Sigmoid colon (tissue), 7 donors: ENCODE measurements around the gene SLC2A1. TPM values are rescaled to one million over a fixed set of nuclear protein-coding genes. Genes with fewer than 3 reads are reported as not detected.

ENCODE experiments used
- DNase-seq: peaks from one replicate; pipeline ENCODE4 v3.0.0-alpha.2; 2019
- H3K27ac ChIP-seq, 4 donors: fragments of 200-600 bp; sonication (generic); one replicate each; pipeline ENCODE4 v1.5.1; 2016 to 2019; ENCODE audit warnings: mild to moderate bottlenecking in 1 of 4
- H3K27me3 ChIP-seq, 3 donors: fragments of 200-600 bp; sonication (generic); one replicate each; pipeline ENCODE4 v1.5.1; 2019; ENCODE audit warnings: mild to moderate bottlenecking in 1 of 3
- H3K36me3 ChIP-seq, 4 donors: fragments of 200-600 bp; sonication (generic); one replicate each; pipeline ENCODE4 v1.5.1; 2016 to 2019
- H3K4me1 ChIP-seq, 4 donors: fragments of 200-600 bp; sonication (generic); one replicate each; pipeline ENCODE4 v1.5.1; 2017 to 2019
- H3K4me3 ChIP-seq, 4 donors: fragments of 200-600 bp; sonication (generic); one replicate each; pipeline ENCODE4 v1.5.1; 2017 to 2019; ENCODE audit warnings: mild to moderate bottlenecking in 2 of 4, moderate library complexity in 1 of 4
- H3K9me3 ChIP-seq, 4 donors: fragments of 200-600 bp in 3 of 4; sonication (generic) in 3 of 4; one replicate each; pipeline versions ENCODE4 v1.5.1 to v1.6.1; 2013 to 2019
- EP300 ChIP-seq, 4 donors: sonication (generic); formaldehyde crosslinking; IDR thresholded peaks; one replicate each; pipeline ENCODE4 v1.6.1; 2017; ENCODE audit warnings: antibody characterized with exemption in 4 of 4
- POLR2A ChIP-seq, 2 donors: fragments of 450-650 bp; IDR thresholded peaks; one replicate each; pipeline ENCODE4 v1.6.1; 2016; ENCODE audit warnings: antibody characterized with exemption in 2 of 2, mild to moderate bottlenecking in 2 of 2, moderate library complexity in 2 of 2
- POLR2AphosphoS5 ChIP-seq, 4 donors: sonication (generic); formaldehyde crosslinking; IDR thresholded peaks; one replicate each; pipeline ENCODE4 v1.6.1; 2017; ENCODE audit warnings: antibody characterized with exemption in 4 of 4
- WGBS, 2 donors: extraction: QIAGEN DNeasy Blood & Tissue Kit; methylation state at CpG; one replicate each; pipeline ENCODE4 v1.1.7; 2013; 5-methylcytosine and 5-hydroxymethylcytosine counted together
- intact Hi-C: fragments of 100-400 bp; cut with DNase I; formaldehyde crosslinking; loops from one replicate; pipeline ENCODE4 v1.15.1; 2023
- polyA plus RNA-seq, 3 donors: library from polyadenylated mRNA; stranded (reverse); fragments of 200-250 nt; gene quantifications; one replicate each; pipeline ENCODE4 v1.2.3, GENCODE V29; 2013
- total RNA-seq, 4 donors: library from RNA; depleted of rRNA; stranded (reverse); fragments of >200 nt; gene quantifications; one replicate each; pipeline ENCODE4 v1.1.0, GENCODE V29; 2016
- TF ChIP-seq, protein P1 (sequence below), 4 experiments: fragments of 450-650 bp in 3 of 4; fragments of 200-600 bp in 1 of 4; IDR thresholded peaks; one replicate each; pipeline ENCODE4 v1.5.1; 2016 to 2019; ENCODE audit warnings: antibody characterized with exemption in 4 of 4, mild to moderate bottlenecking in 3 of 4, moderate library complexity in 2 of 4
- donor health status: healthy with polysubstance abuse.
- donor health status: Bipolar disorder and iron deficiency.
- donor health status: healthy.

Gene SLC2A1
- total and polyA plus RNA-seq, 7 donors = 4.2 to 44.9 (median 11.1) TPM

DNA sequence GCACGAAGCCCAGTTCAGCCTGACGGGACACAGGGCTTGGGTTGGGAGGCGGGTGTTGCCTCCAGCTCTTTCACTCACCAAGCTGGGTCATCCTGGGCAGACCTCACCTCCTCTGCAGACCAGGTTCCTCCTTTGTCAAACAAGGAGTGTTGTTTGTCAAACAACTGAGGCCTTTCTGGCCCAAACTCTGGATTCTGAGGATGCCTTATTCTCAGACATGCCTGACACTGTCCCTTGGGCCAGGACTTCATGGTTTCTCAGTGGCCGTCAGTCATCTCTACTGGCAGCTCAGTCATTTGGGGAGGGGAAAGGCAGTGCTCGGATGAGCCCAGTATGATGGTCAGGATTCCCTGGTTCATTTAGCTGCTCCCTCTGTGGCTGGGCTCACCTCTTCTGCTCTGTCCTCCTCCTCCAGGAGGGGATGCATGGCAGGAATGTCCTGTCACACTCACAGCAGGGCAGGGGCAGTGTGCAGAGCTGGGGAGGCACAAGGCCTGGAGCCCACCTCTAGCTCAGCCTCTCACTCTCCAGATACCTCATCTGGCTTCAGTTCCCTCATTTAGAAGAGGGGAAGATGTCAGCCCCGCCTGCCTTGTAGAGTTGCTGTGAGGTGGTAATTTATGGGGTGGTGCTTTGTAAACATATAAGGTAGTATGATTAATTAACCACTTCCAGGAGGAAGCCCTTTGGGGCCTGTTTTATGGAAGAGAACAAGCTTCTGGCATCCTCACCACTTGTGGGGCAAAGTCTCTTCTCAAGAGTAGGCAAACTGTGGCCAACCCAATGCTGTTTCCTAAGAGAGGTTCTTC, 20.6 kb downstream of the SLC2A1 start:
- TF ChIP-seq POLR2AphosphoS5 (IDR thresholded peaks at IDR 0.05) (no peak), EP300 (IDR thresholded peaks at IDR 0.05) (no peak), POLR2A (IDR thresholded peaks at IDR 0.05) (no peak)
- TF ChIP-seq, protein P1, sequence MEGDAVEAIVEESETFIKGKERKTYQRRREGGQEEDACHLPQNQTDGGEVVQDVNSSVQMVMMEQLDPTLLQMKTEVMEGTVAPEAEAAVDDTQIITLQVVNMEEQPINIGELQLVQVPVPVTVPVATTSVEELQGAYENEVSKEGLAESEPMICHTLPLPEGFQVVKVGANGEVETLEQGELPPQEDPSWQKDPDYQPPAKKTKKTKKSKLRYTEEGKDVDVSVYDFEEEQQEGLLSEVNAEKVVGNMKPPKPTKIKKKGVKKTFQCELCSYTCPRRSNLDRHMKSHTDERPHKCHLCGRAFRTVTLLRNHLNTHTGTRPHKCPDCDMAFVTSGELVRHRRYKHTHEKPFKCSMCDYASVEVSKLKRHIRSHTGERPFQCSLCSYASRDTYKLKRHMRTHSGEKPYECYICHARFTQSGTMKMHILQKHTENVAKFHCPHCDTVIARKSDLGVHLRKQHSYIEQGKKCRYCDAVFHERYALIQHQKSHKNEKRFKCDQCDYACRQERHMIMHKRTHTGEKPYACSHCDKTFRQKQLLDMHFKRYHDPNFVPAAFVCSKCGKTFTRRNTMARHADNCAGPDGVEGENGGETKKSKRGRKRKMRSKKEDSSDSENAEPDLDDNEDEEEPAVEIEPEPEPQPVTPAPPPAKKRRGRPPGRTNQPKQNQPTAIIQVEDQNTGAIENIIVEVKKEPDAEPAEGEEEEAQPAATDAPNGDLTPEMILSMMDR (IDR thresholded peaks at IDR 0.05) = no peak
- intact Hi-C loops = no loop called here
- no peaks in the 10 kb centered on the region for H3K36me3 ChIP-seq
- no peaks in the 10 kb centered on the region for H3K9me3 ChIP-seq
- 40 to 69% methylated on average over 6 of the region's 6 CpGs for WGBS, 2 donors
- no peaks in the 10 kb centered on the region for H3K27me3 ChIP-seq
- DNase-seq = peak; percentile 24
- no peak overlapping the region for H3K27ac ChIP-seq
- peaks cover 0 to 37% (median 35%) of the 10 kb centered on the region in 4 donors for H3K4me1 ChIP-seq
- H3K4me3 ChIP-seq = no peak overlapping the region

DNA sequence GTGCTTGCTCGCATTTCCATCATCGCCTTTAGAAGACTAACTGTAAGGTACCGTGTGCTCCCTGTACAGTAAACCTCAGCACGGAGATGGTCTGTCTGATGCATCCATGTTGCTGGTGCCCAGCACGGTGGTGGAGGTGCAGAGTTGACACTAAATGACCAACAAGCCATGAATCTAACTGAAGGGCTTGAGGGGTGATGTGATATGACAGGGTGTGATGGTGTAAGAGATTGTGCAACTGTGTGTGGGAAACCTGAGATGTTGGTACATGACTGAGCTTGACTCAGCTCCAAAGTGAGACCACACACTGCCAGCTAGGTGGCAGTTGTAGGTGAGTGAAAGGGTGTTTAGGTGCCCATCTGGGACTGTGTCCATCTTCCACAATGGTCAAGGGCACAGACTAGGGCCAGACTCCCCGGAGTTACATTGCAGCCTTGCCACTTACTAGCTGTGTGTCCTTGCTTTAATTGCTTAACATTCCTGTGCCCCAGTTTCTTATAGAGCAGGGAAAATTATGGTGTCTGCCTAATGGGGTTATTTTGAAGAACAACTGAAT, 21.4 kb downstream of the SLC2A1 start:
- peak; percentile 37 for DNase-seq
- Histone ChIP-seq H3K27me3 (no peaks in the 10 kb centered on the region), H3K36me3 (no peaks in the 10 kb centered on the region), H3K27ac (no peak overlapping the region), H3K9me3 (no peaks in the 10 kb centered on the region), H3K4me3 (no peak overlapping the region), H3K4me1 (peaks cover 0 to 29% (median 27%) of the 10 kb centered on the region in 4 donors)
- TF ChIP-seq EP300 (IDR thresholded peaks at IDR 0.05) (no peak), POLR2AphosphoS5 (IDR thresholded peaks at IDR 0.05) (no peak), POLR2A (IDR thresholded peaks at IDR 0.05) (no peak)
- TF ChIP-seq, protein P1 (IDR thresholded peaks at IDR 0.05) = no peak
- 94 to 95% methylated on average over 6 of the region's 6 CpGs for WGBS, 2 donors
- intact Hi-C loops = no loop called here

DNA sequence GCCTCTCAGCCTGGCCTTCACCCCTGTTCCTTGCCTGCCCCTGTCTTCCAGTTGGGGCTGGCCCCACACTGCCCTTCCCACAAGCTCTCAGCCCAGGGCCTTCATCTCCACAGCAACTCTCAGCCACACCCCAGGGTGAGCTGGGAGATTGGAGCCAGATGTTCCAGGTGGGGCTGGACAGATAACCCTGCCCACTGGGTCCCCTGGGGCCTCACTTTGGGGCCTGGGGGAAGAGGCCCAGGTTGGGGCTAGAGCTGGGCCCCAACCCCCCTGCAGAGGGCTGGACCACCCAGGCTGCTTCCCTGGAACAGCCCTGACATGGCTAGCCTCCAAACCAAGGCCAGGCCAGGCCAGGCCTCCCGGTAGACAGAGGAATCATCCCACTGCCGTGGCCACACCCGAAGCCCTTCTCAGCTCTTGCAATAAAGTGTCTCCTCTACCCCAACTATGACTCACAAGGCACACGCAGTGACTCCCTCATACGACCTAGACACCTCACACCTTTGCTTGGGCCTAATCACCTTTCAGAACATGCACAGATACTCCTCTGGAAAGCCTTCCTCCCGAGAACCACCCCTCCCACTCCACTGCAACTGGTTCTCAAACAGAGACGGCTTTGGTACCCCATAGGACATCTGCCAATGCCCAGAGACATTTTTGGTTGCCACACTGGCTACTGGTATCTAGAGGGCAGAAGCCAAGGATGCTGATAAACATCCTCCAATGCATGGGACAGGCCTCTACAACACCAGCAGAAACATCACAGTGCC, 22.2 kb downstream of the SLC2A1 start:
- Histone ChIP-seq H3K27me3 (no peaks in the 10 kb centered on the region), H3K36me3 (no peaks in the 10 kb centered on the region), H3K9me3 (no peaks in the 10 kb centered on the region), H3K4me3 (no peak overlapping the region), H3K27ac (peak overlapping the region in 1 of 4 donors; percentile 32), H3K4me1 (peaks cover 0 to 22% (median 20%) of the 10 kb centered on the region in 4 donors)
- DNase-seq = peak; percentile 70
- intact Hi-C loops = no loop called here
- WGBS, 2 donors = 22 to 42% methylated on average over 7 of the region's 7 CpGs
- TF ChIP-seq POLR2A (IDR thresholded peaks at IDR 0.05) (no peak), POLR2AphosphoS5 (IDR thresholded peaks at IDR 0.05) (no peak), EP300 (IDR thresholded peaks at IDR 0.05) (no peak)
- TF ChIP-seq, protein P1 (IDR thresholded peaks at IDR 0.05) = no peak

- H3K27me3 ChIP-seq = no peaks in the 10 kb centered on the region
- intact Hi-C loops = no loop called here
- WGBS, 2 donors = 87 to 89% methylated on average over 5 of the region's 5 CpGs
- H3K36me3 ChIP-seq = no peaks in the 10 kb centered on the region
- no peak for DNase-seq
- H3K9me3 ChIP-seq = no peaks in the 10 kb centered on the region
- peaks cover 0 to 16% (median 14%) of the 10 kb centered on the region in 4 donors for H3K4me1 ChIP-seq
- peak overlapping the region in 1 of 4 donors; percentile 32 for H3K27ac ChIP-seq
- no peak overlapping the region for H3K4me3 ChIP-seq
- TF ChIP-seq POLR2A (IDR thresholded peaks at IDR 0.05) (no peak), EP300 (IDR thresholded peaks at IDR 0.05) (no peak), POLR2AphosphoS5 (IDR thresholded peaks at IDR 0.05) (no peak)
- TF ChIP-seq, protein P1 (IDR thresholded peaks at IDR 0.05) = no peak
These were observed 22.7 kb downstream of the SLC2A1 start for GRCh38 chr1:42935971-42936308.
